ENCODE measurements around the gene PLSCR1.

PLSCR1 gene

GRCh38 chr3:146559388-146559787 lies 15.0 kb upstream of the PLSCR1 start:
- no peak for TF ChIP-seq REST (IDR thresholded peaks at IDR 0.05; ENCODE audit: insufficient replicate concordance, low read depth)
- TF ChIP-seq GABPA (IDR thresholded peaks at IDR 0.05; ENCODE audit: low read depth): no peak
- no peak for TF ChIP-seq SPI1 (IDR thresholded peaks at IDR 0.05; ENCODE audit: borderline replicate concordance, low read depth)
- no peak for TF ChIP-seq POLR2AphosphoS5 (IDR thresholded peaks at IDR 0.05; ENCODE audit: low read depth)
- TF ChIP-seq, protein P1, sequence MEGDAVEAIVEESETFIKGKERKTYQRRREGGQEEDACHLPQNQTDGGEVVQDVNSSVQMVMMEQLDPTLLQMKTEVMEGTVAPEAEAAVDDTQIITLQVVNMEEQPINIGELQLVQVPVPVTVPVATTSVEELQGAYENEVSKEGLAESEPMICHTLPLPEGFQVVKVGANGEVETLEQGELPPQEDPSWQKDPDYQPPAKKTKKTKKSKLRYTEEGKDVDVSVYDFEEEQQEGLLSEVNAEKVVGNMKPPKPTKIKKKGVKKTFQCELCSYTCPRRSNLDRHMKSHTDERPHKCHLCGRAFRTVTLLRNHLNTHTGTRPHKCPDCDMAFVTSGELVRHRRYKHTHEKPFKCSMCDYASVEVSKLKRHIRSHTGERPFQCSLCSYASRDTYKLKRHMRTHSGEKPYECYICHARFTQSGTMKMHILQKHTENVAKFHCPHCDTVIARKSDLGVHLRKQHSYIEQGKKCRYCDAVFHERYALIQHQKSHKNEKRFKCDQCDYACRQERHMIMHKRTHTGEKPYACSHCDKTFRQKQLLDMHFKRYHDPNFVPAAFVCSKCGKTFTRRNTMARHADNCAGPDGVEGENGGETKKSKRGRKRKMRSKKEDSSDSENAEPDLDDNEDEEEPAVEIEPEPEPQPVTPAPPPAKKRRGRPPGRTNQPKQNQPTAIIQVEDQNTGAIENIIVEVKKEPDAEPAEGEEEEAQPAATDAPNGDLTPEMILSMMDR (IDR thresholded peaks at IDR 0.05; ENCODE audit: insufficient read depth, low read length): no peak
- Histone ChIP-seq H3K27me3 (ENCODE audit: insufficient read depth, poor library complexity, severe bottlenecking) (no peaks in the 10 kb centered on the region), H3K27ac (replicated peaks) (peak overlapping the region; percentile 67), H3K4me3 (replicated peaks; ENCODE audit: insufficient read depth, low read length) (no peak overlapping the region)
- no peak for DNase-seq (ENCODE audit: low read depth in 1 of 2, low spot score in 1 of 2)

DNA sequence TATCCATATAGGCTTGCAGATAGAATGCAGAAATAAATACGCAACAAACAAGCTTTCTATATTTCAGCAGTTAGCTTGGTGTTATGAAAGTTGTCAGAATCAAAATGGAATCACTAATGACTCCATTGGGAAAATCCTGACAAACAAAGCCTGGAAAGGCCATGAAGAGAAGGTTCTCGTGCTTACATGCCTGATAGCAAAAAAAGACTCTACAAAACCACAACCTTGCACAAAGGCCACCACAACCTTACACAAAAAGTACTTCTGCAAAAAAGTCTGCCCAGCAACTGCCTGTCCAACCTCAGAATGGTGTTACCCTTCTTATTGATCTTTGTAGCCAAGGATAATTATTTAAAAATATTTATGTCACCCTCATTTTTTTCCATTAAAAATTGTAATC lies 14.4 kb upstream of the PLSCR1 start:
- DNase-seq (ENCODE audit: low read depth in 1 of 2, low spot score in 1 of 2): peak in 1 of 2 experiments; percentile 83
- peak overlapping the region; percentile 67 for H3K27ac ChIP-seq (replicated peaks)
- no peaks in the 10 kb centered on the region for H3K27me3 ChIP-seq (ENCODE audit: insufficient read depth, poor library complexity, severe bottlenecking)
- TF ChIP-seq, protein P1 (IDR thresholded peaks at IDR 0.05; ENCODE audit: insufficient read depth, low read length): no peak
- TF ChIP-seq GABPA (IDR thresholded peaks at IDR 0.05; ENCODE audit: low read depth) (no peak), REST (IDR thresholded peaks at IDR 0.05; ENCODE audit: insufficient replicate concordance, low read depth) (no peak)
- H3K4me3 ChIP-seq (replicated peaks; ENCODE audit: insufficient read depth, low read length): no peak overlapping the region

GRCh38 chr3:146557745-146558144 lies 13.3 kb upstream of the PLSCR1 start:
- TF ChIP-seq POLR2AphosphoS5 (IDR thresholded peaks at IDR 0.05; ENCODE audit: low read depth) (no peak), GABPA (IDR thresholded peaks at IDR 0.05; ENCODE audit: low read depth) (no peak), REST (IDR thresholded peaks at IDR 0.05; ENCODE audit: insufficient replicate concordance, low read depth) (no peak), SPI1 (IDR thresholded peaks at IDR 0.05; ENCODE audit: borderline replicate concordance, low read depth) (peak; percentile 89)
- H3K27ac ChIP-seq (replicated peaks): peak overlapping the region; percentile 67
- DNase-seq (ENCODE audit: low read depth in 1 of 2, low spot score in 1 of 2): peak; percentile 67 to 83
- H3K27me3 ChIP-seq (ENCODE audit: insufficient read depth, poor library complexity, severe bottlenecking): no peaks in the 10 kb centered on the region
- no peak overlapping the region for H3K4me3 ChIP-seq (replicated peaks; ENCODE audit: insufficient read depth, low read length)

DNA sequence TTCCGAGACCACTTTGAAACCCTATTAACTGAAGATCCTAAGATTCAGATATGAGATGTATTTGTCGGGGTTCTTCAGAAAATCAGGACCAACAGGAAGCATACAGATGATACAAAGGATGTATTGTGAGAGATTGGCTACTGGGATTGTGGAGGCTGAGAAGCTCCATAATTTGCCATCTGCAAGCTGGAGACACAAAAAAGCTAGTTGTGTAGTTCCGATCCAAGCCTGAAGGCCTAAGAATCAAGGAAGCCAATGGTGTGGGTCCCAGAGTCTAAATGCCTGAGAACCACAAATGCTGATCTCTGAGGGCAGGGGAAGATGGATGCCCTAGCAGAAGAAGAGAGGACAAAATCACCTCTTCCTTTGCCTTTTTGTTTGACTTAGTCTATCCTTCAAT lies 10.9 kb upstream of the PLSCR1 start:
- TF ChIP-seq REST (IDR thresholded peaks at IDR 0.05; ENCODE audit: insufficient replicate concordance, low read depth): no peak
- no peak for TF ChIP-seq POLR2AphosphoS5 (IDR thresholded peaks at IDR 0.05; ENCODE audit: low read depth)
- no peak for TF ChIP-seq SPI1 (IDR thresholded peaks at IDR 0.05; ENCODE audit: borderline replicate concordance, low read depth)
- TF ChIP-seq, protein P1 (IDR thresholded peaks at IDR 0.05; ENCODE audit: insufficient read depth, low read length): no peak
- no peak for TF ChIP-seq GABPA (IDR thresholded peaks at IDR 0.05; ENCODE audit: low read depth)
- Histone ChIP-seq H3K27me3 (ENCODE audit: insufficient read depth, poor library complexity, severe bottlenecking) (no peaks in the 10 kb centered on the region), H3K4me3 (replicated peaks; ENCODE audit: insufficient read depth, low read length) (no peak overlapping the region), H3K27ac (replicated peaks) (no peak overlapping the region)
- DNase-seq (ENCODE audit: low read depth in 1 of 2, low spot score in 1 of 2): no peak

All from HL-60 (cell line).